Suprapubic skin (tissue), 3 donors: ENCODE measurements around the gene BCAS1.

Experiments used
- POLR2AphosphoS5 ChIP-seq, 3 donors: sonication (generic); formaldehyde crosslinking; IDR thresholded peaks; one replicate each; pipeline ENCODE4 v1.6.1; 2017; ENCODE audit warnings: antibody characterized with exemption in 3 of 3
- TF ChIP-seq, protein P1 (sequence below), 2 donors: fragments of 200-600 bp in 1 of 2; fragments of 450-650 bp in 1 of 2; sonication (generic) in 1 of 2; IDR thresholded peaks; one replicate each; pipeline ENCODE4 v1.5.1; 2016 to 2019; ENCODE audit warnings: antibody characterized with exemption in 2 of 2, mild to moderate bottlenecking in 1 of 2, moderate library complexity in 1 of 2

DNA sequence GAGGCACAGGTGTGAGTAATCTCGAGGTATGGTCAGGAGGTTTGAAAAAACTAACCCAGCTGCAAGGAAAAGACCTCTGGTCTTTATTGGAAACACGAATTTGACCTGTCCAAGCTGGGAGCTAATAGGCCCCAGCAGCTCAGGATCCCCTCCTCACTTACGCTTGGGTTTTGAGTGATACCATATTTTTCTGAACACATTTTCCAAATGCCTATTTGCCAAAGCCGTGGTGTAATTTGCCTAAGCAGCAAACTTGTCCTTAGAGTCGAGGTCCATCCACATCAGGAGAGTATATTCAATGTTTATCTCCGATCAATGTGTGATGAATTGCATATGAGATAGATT, 128.0 kb downstream of the BCAS1 start:
- TF ChIP-seq POLR2AphosphoS5 (IDR thresholded peaks at IDR 0.05): no peak
- TF ChIP-seq, protein P1, sequence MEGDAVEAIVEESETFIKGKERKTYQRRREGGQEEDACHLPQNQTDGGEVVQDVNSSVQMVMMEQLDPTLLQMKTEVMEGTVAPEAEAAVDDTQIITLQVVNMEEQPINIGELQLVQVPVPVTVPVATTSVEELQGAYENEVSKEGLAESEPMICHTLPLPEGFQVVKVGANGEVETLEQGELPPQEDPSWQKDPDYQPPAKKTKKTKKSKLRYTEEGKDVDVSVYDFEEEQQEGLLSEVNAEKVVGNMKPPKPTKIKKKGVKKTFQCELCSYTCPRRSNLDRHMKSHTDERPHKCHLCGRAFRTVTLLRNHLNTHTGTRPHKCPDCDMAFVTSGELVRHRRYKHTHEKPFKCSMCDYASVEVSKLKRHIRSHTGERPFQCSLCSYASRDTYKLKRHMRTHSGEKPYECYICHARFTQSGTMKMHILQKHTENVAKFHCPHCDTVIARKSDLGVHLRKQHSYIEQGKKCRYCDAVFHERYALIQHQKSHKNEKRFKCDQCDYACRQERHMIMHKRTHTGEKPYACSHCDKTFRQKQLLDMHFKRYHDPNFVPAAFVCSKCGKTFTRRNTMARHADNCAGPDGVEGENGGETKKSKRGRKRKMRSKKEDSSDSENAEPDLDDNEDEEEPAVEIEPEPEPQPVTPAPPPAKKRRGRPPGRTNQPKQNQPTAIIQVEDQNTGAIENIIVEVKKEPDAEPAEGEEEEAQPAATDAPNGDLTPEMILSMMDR (IDR thresholded peaks at IDR 0.05): no peak
